DMS114 treated with DMSO at 0.1 percent for 48 hours (cell line): ENCODE measurements around the gene CTSV.
"Not testable (repeated sequence)": the region's sequence is repeated elsewhere in the genome, so short reads cannot be mapped to it uniquely, and the experiment has no call there.

Experiments used
- DNase-seq: peaks from one replicate; lab custom pipeline; 2025; ENCODE audit not compliant: unreplicated experiment; lab: John Stamatoyannopoulos, UW

The CTSV gene

DNA sequence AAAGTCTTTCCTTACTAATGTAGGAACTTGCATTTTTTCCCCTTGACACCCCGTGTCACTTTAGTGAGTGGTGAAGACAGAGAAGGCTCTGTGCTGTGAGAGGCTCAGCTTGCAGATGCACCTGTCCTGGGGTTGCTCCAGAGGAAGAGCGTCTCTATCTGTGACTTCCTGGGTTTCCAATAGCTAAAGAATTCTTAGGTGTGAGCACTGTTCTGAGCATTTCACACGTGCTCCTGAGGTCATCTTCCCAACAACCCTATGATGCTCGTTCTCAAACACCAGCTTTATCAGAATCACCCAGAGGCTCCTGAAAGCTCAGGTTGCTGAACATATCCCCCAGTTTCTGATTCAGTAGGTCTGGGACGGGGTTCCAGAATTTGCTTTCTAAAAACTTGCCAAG, 6.4 kb upstream of the CTSV start:
- no peak for DNase-seq

DNA sequence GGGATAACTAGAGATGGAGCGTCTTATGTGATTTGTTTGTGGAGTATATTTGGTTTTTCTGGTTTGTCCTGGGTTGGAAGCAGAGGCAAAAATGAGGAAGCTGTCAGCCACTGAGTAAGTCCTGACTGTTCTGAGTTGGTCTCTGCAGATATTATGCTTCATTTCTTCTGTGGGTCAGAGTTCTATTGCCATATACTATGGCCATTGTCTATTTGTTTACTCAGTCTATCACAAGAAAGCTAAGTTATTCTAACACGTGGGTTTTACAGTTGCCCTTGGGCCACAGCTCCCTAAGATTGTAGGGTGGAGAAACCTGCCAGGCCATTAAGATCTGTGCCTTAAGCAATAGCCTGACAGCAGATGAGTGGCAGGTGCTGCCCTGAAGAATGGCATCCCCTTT, 3.0 kb upstream of the CTSV start:
- DNase-seq = no peak

DNA sequence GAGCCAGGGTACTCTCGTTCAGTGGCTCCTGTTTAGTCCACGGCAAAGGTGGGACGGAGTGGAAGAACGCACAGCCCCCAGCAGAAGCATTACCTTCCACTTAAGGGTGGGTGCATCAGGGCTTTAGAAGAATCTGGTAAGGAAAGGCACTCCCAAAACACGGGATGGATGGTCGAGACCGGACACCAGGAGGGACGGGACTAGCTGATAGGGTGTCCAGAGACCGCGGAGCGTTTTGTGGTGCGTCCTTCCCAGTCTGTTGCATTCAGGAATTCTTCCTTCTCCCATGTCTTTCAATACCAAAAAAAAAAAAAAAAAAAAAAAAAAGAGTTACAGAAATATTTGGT, 545 bp upstream of the CTSV start:
- DNase-seq = peak; percentile 55

GRCh38 chr9:97023505-97023904, 15.4 kb downstream of the CTSV start:
- not testable (repeated sequence) for DNase-seq

DNA sequence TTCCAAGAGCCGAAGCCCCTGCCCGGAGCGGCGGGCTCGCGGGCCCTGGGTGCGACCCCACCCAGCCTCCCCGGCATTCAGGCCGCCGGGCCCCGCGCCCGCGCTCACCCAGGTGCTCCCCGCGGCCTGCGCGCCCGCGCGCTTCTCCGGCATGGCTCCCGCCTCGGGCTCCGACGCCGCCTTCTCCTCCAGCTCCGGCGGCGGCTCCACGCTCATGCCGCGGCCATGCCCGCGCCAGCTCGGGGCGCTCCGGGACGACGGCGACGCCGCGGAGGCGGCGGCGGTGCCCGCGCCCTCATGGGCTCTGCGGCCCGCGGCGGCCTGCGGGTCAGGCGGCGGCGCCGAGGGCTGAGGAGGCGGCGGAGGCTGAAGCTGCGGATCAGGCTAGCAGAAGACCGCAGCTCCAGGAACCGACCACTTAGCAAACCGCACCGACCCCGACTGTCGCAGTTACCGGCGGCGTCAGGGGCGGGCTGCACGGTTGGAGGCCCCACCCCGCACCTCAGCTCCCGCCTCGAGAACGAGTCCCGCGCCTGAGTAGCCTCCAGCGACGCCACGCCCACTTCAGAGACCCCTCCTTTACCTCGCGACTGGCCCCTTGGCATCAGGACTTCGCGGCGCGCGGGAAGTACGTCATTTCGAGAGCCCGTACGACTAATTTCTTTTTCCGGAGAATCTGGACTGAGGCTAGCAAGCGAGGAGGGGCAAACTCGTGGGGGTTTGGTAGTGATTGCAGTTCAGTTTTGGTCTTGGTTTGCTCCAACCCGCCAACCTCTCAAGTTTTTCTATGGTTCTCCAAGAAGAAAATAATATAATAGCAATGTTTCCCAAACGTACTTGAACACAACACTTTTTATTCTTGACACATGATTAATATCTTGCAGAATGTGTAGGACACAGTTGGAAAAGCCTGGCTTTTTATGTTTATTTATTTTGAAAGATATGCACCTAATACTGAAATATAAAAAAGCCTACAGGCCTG, 25.5 kb downstream of the CTSV start:
- peak; percentile 56 for DNase-seq

- DNase-seq = not testable (repeated sequence)
Observed at GRCh38 chr9:97012617-97013016, 26.3 kb downstream of the CTSV start.

DNA sequence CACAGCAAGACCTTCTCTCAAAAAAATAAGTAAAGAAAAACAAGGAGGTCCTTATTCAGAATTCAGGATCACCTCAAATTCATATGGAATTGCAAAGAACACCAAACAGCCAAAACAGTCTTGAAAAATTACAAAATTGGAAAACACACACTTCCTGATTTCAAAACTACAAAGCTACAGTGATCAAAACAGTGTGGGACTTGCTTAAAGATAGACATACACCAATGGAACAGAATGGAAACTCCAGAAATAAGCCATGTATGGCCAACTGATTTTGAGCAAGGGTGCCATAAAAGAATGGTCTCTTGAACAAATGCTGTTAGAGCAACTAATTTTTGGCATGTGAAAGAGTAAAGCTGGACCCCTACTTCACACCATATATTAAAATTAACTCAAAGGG, 36.7 kb downstream of the CTSV start:
- not testable (repeated sequence) for DNase-seq

- not testable (repeated sequence) for DNase-seq
Observed at GRCh38 chr9:97001338-97001737, 37.6 kb downstream of the CTSV start.

- not testable (repeated sequence) for DNase-seq
Observed at GRCh38 chr9:97000139-97000787, 38.7 kb downstream of the CTSV start.

GRCh38 chr9:96999733-97000132, 39.2 kb downstream of the CTSV start:
- DNase-seq = not testable (repeated sequence)

- DNase-seq = not testable (repeated sequence)
Observed at GRCh38 chr9:96997009-96997701, 41.8 kb downstream of the CTSV start.

GRCh38 chr9:96994531-96995016, 44.4 kb downstream of the CTSV start:
- not testable (repeated sequence) for DNase-seq

DNA sequence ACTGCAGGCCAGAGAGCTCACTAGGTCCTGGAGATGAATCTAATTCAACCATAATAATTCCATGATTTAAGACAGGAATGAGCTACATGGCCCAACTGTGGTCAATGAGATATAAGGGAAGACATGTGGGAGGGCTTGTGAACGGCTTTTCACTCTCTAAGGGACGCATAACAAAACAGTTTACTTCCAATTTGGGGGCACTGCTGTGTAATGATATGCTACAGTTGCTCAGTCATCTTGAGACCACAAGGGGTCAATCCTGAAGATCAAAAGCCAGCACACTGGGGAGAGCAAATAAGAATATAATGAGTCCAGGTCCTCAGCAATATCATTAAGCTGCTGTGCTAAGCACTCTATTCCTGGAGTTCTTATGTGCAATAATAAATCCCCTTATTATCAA, 46.6 kb downstream of the CTSV start:
- not testable (repeated sequence) for DNase-seq

GRCh38 chr9:96989747-96990318, 49.1 kb downstream of the CTSV start:
- not testable (repeated sequence) for DNase-seq

- not testable (repeated sequence) for DNase-seq
Observed at GRCh38 chr9:96984887-96985286, 54.1 kb downstream of the CTSV start.

- not testable (repeated sequence) for DNase-seq
Observed at GRCh38 chr9:96984139-96984538, 54.8 kb downstream of the CTSV start.

DNA sequence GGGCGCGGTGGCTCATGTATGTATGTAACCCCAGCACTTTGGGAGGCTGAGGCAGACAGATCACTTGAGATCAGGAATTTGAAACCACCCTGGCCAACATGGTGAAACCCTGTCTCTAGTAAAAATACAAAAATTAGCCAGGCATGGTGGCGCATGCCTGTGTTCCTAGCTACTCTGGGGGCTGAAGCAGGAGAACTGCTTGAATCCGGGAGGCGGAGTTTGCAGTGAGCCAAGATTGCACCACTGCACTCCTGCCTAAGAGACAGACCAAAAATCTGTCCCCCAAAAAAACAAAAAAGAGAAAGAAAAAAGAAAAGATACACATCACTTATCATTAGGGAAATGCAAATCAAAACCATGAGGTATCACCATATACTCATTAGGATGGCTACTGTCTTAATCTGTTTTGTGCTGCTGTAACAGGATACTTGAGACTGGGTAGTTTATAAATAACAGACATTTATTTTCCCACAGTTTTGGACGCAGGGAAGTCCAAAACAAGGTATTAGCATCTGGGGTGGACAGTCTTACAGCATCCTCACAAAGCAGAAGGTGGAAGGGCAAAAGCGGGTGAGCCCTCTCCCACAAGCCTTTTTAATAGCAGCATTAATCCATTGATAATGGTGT, 55.3 kb downstream of the CTSV start:
- DNase-seq = not testable (repeated sequence)
